HG03135 (cell line): ENCODE measurements around the gene FGFRL1.
A peak's percentile ranks its signal among the peaks of the same experiment; 100 is the strongest.

ENCODE experiments used
- ATAC-seq: cut with Tn5 transposase; IDR thresholded peaks from one replicate; pipeline ENCODE4 v1.9.1; 2021; ENCODE audit warnings: mild to moderate bottlenecking, moderate library complexity; ENCODE audit not compliant: unreplicated experiment

FGFRL1 gene

DNA sequence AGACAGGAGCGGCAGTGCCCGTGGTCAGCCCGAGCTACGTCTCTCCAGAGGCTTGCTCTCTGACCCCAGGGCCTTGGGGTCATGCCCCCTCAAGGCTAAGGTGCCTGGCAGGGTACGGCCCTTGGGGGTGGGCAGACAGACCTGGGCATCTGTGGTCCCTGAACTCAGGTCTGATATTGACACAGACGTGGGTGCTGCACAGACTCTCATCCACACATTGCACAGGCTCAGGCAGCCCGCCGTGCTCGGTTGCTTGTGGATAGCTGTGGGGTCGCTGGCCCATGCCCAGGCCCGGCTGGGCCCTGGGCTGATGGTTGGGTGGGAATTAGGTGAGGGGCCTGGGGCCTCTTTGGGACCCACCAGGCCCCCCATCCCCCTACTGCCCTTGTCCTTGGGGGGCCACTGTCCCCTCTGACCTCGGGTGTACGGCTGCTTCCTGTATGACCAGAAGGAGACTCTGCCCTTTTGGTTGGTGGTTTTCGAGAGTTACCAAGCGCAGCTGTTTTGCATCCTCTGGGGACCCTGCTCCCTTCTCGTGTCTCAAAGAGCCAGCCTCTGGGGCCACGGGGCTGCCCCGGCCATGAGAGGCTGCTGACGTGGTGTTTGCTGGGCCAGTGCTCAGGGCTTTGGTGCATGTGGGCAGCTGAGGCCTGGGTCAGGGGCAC lies 10.1 kb downstream of the FGFRL1 start:
- ATAC-seq: peak; percentile 70

DNA sequence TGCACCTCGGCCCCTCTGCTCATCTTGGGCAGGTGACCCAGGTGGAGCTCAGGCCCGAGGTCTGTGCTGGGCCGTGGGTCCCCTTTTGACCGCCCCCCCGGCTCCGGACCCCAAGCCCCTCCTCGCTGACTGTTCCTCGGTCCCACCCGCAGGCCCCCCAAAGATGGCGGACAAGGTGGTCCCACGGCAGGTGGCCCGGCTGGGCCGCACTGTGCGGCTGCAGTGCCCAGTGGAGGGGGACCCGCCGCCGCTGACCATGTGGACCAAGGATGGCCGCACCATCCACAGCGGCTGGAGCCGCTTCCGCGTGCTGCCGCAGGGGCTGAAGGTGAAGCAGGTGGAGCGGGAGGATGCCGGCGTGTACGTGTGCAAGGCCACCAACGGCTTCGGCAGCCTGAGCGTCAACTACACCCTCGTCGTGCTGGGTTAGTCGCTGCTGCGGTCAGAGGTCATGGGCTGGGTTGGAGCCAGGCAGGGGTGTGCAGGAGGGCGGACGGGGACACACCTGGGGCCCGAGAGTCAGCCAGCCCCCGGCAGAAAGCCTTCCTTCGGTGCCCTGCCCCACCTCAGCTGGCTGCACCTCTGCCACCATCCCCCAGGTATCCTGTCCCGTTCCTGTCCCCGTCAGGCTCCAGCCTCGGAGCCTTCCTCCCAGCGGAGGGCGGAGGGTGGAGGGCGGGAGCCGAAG lies 10.8 kb downstream of the FGFRL1 start:
- ATAC-seq: no peak

DNA sequence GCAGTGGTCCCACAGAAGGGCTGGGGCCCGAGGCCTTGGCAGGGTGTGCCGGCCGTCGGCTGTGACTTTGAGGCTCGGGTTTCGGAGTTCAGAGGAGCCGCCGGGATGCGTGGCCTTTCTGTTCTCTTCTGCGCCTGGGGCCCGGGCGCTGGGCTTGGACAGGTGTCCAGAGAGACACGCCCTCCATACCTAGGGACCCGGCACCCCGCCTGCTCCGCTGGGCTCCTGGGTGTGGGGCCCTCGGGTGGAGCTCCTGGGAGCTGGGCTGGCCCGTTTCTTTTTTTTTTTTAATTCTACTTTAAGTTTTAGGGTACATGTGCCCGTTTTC lies 11.3 kb downstream of the FGFRL1 start:
- no peak for ATAC-seq

DNA sequence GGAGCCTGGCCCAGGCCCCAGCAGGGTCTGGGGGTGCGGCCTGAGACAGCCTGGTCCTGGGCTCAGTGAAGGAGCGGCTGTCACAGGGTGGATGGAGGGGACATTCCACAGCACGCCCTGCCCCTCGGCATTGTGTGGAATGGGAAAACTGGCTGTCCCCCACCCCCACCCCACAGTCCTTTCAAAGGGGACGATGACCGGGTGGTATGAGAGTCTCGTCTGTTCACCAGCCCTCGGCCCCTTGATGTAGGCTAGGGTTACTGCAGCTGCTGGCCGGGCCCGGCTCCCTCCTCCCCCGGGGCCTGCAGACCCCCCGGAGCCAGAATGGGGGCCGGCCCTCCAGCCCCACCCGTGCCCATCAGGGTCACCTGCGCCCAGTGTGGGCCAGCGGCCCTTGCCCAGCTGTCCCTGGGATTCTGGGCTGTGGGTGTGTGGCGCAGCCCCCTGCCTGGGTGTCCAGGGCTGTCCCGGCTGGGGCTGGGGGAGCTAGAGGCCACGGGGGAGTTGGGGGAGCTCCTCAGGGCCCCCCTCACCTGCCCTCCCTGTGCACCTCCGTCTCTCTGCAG lies 11.7 kb downstream of the FGFRL1 start:
- ATAC-seq: no peak

DNA sequence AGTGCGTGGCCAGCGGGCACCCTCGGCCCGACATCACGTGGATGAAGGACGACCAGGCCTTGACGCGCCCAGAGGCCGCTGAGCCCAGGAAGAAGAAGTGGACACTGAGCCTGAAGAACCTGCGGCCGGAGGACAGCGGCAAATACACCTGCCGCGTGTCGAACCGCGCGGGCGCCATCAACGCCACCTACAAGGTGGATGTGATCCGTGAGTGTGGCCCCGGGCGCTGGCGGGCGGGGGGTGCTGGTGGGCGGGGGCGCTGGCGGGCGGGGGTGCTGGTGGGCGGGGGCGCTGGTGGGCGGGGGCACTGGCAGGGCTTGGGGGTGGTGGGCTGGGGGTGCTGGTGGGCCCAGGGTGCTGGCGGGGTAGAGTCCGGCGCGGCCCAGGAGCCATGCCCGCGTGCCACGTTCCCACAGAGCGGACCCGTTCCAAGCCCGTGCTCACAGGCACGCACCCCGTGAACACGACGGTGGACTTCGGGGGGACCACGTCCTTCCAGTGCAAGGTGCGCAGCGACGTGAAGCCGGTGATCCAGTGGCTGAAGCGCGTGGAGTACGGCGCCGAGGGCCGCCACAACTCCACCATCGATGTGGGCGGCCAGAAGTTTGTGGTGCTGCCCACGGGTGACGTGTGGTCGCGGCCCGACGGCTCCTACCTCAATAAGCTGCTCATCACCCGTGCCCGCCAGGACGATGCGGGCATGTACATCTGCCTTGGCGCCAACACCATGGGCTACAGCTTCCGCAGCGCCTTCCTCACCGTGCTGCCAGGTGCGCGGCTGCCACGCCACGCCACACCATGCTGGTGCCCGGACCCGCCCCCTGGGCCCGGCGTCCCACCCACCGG lies 12.7 kb downstream of the FGFRL1 start:
- no peak for ATAC-seq

DNA sequence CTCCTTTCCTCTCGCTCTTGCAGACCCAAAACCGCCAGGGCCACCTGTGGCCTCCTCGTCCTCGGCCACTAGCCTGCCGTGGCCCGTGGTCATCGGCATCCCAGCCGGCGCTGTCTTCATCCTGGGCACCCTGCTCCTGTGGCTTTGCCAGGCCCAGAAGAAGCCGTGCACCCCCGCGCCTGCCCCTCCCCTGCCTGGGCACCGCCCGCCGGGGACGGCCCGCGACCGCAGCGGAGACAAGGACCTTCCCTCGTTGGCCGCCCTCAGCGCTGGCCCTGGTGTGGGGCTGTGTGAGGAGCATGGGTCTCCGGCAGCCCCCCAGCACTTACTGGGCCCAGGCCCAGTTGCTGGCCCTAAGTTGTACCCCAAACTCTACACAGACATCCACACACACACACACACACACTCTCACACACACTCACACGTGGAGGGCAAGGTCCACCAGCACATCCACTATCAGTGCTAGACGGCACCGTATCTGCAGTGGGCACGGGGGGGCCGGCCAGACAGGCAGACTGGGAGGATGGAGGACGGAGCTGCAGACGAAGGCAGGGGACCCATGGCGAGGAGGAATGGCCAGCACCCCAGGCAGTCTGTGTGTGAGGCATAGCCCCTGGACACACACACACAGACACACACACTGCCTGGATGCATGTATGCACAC lies 13.6 kb downstream of the FGFRL1 start:
- no peak for ATAC-seq

DNA sequence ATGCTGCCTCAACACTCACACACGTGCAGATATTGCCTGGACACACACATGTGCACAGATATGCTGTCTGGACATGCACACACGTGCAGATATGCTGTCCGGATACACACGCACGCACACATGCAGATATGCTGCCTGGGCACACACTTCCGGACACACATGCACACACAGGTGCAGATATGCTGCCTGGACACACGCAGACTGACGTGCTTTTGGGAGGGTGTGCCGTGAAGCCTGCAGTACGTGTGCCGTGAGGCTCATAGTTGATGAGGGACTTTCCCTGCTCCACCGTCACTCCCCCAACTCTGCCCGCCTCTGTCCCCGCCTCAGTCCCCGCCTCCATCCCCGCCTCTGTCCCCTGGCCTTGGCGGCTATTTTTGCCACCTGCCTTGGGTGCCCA lies 14.7 kb downstream of the FGFRL1 start:
- ATAC-seq: peak; percentile 43

DNA sequence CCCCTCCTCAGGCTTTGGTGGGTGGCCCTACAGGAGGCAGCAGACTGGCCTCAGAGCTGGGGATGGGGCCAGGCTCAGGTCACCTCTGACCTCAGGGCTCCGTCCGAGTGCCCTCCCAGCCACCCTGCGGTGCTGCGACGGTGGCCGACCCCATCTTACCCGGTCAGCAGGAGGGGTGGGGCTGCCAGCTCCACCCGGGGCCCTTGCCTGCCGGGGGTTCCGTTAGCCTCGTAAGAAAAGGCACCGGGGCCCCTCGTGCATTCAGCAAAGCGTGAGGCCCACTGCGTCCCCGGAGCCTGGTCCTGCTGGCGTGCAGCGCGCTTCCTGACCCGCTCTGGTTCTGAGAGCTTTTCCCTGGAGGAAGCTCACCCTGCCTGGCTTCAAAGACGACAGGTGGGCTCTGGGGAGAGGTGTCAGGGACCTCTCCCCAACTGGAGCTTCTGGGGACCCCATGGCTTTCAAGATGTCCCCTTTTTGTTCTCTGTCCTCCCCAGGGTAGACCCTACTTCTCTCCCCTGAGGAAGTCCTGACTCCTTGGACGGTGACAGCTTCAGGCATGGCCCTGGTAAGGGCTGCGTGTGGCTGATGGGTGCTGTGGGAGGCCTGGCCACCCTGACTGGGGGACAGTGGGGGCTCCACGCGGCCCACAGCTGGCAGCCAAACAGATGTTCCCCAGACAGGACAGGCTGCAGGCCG lies 15.9 kb downstream of the FGFRL1 start:
- ATAC-seq: no peak

DNA sequence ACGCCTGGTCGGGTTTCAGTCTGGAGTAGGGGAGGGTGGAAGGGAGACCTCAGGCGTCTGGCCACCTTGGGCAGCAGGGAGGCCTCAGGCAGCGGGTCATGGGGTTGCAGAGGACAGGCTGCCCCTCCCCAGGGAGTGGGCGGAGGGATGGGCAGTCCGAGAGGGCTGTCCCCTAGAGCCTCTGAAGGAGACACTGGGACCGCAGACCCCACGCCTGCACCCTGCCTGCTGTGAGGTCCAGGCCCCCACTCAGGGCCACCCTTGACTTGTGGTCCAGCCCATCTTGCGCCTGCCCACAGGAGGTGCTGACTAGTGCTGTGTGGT lies 16.5 kb downstream of the FGFRL1 start:
- ATAC-seq: no peak

DNA sequence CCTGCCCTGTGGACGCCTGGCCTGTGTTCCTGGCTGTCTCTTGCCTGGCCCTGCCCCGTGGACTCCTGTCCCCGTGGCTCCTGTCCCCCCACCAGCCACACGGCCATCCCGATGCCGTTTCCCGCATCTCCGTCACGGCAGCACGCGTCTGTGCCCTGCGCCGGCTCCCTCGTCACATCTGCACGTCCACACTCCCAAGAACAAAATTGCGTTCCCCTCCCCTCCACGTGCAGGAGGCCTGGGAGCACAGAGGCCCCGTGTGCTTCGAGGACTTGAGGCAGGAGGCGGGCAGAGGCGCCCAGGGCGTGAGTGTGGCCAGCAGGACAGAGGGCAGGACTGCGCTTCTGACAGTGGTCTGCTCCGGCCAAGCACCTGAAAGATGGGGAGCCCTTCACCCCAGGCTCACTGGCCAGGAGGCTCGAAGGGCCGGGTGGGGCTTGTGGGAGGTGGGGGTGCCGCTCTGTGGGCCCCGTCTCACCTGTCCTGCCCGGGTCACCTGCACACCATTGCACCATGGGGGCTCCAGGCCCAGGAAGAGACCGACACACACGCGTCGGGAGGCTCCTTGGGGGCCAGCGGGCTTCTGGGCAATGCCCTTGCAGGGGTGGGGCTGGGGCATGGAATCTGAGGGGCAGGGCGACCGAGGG lies 17.3 kb downstream of the FGFRL1 start:
- no peak for ATAC-seq

DNA sequence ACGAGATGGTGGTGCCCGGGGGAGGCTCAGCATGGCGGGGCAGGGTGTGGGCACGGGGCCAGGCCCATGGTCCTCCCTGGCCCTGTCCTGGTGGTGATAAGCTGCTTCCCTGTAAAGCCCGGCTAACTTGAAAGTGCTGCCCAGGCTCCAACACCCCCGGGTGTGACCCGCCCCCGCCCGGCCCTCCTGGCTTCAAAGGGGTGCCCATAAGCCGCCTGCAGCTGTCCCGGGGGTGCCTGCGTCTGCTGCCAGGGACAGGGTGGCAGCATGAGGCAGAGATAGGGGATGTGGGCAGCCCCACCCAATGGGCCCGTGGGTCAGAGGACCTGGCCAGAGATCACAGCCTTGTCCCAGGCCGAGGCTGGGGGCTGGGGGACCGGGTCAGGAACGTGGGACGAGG lies 18.1 kb downstream of the FGFRL1 start:
- ATAC-seq: no peak

DNA sequence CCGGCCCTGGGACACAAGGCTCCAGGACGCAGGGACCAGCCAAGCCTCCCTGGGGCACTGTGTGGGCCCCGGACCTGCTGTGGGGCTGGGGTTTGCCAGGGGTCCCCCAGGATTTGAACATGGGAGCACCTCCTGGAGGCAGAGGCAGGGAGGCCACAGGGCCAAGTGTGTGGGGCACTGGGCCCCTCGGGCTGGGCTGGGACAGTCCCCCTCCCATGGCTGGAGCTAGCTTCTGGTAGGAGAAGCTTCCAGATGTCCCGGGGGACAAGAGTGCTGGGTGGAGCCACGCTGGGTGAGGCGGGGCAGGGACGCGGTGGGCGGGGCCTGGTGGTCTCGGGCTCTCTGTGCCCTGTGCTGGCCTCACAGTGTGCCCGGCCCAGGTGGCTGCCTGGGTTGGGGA lies 18.6 kb downstream of the FGFRL1 start:
- ATAC-seq: no peak

DNA sequence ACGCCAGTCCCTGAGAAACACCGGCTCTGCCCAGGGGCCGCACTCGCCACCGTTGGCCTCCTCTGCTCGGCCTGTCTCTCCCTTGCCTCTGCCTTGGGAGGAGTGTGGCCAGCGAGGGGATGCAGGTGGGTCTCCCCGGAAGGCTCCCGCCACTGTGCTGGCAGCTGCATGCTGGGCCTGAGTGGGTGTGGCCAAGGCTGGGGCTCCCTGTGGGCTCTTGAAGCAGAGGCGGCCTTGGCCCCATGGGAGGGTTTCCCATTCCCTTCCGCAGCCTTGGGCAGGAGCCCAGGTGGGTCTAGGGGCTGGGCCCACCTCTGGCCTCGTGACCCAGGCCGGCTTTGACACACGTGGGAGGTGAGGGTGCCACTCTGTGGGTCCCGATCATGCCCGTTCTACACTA lies 19.1 kb downstream of the FGFRL1 start:
- ATAC-seq: no peak

DNA sequence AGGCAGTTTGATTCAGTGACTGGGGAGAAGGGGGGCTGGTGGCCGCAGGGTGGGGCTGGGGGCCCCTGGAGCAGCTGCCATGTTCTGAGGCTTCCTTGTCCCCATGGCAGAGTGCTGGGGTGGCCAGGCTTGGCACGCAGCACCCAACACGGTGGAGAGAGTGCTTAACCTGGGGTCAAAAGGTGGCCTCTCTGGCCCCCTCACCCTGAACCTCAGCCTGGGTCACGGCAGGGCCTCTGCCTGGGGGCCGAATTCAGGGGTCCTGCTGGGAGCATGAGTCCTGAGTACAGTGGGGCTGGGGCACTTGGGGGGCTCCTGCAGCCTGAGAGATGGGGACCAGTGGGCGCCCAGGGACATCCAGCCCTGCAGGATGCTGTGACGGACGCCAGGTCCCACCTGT lies 19.9 kb downstream of the FGFRL1 start:
- no peak for ATAC-seq

DNA sequence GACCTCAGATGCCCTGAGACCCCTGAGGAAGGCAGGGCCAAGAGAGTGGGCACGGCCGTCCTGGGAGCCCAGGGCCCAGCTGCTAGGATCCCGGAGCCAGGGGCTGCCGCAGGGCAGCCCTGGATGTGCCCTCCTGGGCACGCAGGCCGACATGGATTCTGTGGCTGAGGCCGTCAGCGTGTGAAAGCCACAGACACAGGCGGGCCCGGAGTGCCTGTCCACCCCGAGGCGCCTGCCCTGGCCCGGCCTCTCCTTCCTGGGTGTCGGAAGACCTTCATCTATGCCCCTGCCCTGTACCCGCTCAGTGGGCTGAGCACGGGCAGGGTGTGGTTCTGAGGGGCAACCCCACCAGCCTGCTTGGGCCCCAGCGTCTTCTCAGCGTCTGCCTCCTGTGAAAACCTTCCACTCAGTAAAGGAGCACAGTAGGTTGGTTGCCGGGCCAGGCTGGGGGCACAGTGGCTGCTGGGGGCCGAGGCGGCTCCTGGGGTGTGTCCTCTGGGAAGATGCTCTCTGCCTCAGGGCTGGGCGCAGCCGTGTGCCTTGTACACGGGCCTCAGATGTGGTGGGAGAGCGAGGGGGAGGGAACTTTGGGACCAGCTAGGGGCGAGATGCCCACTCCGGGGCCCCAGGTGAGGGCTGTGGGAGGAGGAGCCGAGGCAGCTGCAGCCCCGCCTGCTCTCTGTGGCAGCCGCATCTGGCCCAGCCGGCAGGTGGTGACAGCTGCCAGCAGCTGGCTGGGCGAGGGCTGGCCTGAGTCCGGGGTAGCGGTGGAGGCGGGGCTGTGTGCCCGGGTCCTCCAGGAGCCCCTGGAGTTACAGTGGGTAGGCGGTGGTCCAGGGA lies 20.8 kb downstream of the FGFRL1 start:
- no peak for ATAC-seq

DNA sequence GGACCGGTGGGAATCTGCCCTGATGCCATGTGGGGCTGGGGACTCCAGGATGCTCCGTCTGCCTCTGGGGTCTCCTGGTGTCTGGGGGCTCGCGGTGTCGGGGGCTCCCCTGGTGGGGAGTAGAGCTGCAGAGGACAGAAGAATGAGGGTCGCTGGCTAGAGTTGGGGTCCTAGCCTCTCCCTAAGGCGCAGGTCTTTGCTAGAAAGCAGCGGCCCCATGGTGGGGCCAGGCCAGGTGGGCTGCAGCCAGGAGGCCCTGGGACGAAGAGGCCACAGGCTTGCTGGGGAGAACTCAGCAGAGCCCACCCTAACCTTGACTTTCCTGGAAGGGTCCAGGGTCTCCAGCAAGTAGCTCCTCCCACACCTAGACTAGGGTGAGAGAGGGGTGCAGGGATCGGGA lies 21.4 kb downstream of the FGFRL1 start:
- ATAC-seq: no peak

DNA sequence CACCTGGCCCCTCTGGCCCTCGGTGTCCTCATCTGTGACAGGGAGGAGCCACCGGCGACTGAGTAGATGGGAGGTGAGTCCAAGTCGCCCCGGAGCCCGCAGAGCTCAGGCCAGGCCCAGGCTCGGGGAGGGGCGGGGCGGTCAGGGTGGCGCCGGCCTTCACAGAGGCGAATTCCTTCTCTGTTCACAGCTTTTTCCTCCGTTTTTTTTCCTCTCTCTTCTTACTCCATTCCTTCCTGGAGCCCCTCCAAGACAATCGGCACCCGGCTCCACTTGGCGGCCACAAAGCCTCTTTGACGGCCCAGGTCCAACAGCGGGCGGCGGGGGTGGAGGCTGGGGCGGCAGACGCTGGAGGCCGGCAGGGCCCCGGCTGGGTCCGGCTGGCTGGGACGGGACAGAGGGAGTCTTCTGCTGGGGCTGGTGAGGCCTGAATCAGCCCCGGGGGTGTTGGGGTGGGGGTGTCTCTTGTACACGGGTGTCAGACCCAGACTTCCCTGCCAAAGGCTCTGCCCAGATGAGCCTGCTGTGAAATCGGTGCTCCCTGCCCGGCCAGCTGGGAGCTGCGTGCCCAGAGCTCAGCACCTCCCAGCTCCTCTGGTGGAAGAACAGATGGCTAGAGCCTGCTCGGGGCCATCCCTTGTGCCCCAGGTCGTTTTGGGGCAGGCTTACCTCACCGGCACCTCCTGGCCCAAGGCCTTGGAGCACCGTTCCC lies 22.6 kb downstream of the FGFRL1 start:
- no peak for ATAC-seq

DNA sequence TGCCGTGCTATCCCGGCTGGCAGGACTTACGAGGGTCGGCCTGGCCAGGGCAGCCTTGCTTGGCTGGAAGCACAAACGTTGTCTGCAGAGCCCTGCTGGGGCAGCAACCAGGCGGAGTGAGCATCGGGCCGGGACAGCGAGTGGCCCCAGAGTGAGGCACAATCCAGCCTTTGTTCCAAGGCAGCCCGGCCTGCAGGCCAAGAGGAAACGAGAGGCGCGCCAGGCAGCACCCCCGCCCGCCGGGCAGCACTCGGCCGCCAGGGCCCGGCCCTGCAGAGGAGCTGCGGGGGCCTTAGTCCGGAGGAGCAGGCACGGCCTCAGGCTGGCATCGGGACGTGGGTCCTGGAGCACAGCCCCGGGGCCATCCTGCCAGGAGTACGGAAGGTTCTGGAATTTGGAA lies 24.1 kb downstream of the FGFRL1 start:
- ATAC-seq: no peak

DNA sequence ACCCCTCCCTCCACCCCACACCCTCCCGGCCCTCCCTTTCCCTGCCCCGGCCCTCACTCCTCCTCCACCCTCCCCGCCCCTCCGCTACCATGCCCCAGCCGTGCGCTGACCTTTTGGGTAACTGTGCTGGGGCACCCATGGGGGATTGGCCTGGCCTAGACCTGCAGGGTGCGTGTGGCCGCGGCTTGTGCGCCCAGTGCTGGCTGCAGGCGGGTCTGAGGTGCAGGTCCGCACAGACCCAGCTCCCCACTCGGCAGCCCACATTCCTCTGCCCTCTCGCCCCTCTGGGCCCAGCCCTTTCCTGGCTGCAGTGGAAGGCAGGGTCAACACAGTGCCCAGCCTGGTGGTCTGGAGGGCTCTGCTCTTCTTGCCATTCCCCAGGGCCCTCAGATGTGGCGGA lies 24.7 kb downstream of the FGFRL1 start:
- no peak for ATAC-seq
